ENCODE results near the gene UFD1. TPM values are rescaled to one million over a fixed set of nuclear protein-coding genes. Genes with fewer than 3 reads are reported as not detected.

The UFD1 gene
- total and polyA plus RNA-seq, 9 of the 15 experiments (the other 6 are each of a cell fraction or from before 2014, with no cell fraction given): 238 to 645 (median 363) TPM

DNA sequence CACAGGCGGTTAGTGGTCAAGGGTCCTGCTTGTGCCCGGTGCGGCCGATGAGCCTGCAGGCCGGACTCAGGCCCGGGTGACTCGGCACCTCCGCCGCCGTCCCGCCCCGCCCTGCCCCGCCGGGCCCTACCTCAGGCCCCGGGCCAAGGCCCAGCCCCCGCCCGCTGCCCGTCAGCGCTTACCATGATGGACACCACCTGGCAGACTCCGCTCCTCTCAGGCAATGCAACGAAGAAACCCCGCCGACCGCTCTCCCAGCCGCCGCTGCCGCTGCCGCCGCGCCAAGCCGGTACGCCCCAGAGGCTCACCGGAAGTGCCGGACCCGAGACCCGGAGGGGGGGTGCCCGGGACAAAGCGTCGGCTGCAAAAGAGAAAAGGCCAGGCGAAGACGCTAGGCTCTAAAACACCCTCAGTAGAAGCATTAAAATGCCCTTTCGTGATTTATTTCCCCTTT is at the start of gene UFD1 (continued):
- no peak for TF ChIP-seq JUNB (CRISPR knock-in tag; conservative IDR thresholded peaks at IDR 0.05)
- TF ChIP-seq CCAR2 (IDR thresholded peaks at IDR 0.05; ENCODE audit: low read depth, low read length): no peak
- TF ChIP-seq HMGN3 (IDR thresholded peaks at IDR 0.05; ENCODE audit: borderline replicate concordance, extremely low read depth, insufficient read length, low read depth, low read length): no peak
- TF ChIP-seq RB1 (IDR thresholded peaks at IDR 0.05; ENCODE audit: low read depth): no peak
- TF ChIP-seq, protein P1, sequence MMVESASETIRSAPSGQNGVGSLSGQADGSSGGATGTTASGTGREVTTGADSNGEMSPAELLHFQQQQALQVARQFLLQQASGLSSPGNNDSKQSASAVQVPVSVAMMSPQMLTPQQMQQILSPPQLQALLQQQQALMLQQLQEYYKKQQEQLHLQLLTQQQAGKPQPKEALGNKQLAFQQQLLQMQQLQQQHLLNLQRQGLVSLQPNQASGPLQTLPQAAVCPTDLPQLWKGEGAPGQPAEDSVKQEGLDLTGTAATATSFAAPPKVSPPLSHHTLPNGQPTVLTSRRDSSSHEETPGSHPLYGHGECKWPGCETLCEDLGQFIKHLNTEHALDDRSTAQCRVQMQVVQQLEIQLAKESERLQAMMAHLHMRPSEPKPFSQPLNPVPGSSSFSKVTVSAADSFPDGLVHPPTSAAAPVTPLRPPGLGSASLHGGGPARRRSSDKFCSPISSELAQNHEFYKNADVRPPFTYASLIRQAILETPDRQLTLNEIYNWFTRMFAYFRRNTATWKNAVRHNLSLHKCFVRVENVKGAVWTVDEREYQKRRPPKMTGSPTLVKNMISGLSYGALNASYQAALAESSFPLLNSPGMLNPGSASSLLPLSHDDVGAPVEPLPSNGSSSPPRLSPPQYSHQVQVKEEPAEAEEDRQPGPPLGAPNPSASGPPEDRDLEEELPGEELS (CRISPR knock-in tag; IDR thresholded peaks at IDR 0.05; ENCODE audit: borderline replicate concordance): no peak
- TF ChIP-seq PURB (CRISPR knock-in tag; IDR thresholded peaks at IDR 0.05; ENCODE audit: low read depth): no peak
- no peak for TF ChIP-seq DIDO1 (tag; IDR thresholded peaks at IDR 0.05; ENCODE audit: low read depth)
- TF ChIP-seq ZNF764 (CRISPR knock-in tag; IDR thresholded peaks at IDR 0.05; ENCODE audit: low read depth): peak; percentile 59
- no peak for TF ChIP-seq NFATC3 (IDR thresholded peaks at IDR 0.05)
- TF ChIP-seq POLR2A (conservative IDR thresholded peaks at IDR 0.05): no peak
- TF ChIP-seq NCOR1 (IDR thresholded peaks at IDR 0.05): no peak
- no peak for TF ChIP-seq NCOA4 (IDR thresholded peaks at IDR 0.05; ENCODE audit: partially characterized antibody)
- TF ChIP-seq, protein P2, sequence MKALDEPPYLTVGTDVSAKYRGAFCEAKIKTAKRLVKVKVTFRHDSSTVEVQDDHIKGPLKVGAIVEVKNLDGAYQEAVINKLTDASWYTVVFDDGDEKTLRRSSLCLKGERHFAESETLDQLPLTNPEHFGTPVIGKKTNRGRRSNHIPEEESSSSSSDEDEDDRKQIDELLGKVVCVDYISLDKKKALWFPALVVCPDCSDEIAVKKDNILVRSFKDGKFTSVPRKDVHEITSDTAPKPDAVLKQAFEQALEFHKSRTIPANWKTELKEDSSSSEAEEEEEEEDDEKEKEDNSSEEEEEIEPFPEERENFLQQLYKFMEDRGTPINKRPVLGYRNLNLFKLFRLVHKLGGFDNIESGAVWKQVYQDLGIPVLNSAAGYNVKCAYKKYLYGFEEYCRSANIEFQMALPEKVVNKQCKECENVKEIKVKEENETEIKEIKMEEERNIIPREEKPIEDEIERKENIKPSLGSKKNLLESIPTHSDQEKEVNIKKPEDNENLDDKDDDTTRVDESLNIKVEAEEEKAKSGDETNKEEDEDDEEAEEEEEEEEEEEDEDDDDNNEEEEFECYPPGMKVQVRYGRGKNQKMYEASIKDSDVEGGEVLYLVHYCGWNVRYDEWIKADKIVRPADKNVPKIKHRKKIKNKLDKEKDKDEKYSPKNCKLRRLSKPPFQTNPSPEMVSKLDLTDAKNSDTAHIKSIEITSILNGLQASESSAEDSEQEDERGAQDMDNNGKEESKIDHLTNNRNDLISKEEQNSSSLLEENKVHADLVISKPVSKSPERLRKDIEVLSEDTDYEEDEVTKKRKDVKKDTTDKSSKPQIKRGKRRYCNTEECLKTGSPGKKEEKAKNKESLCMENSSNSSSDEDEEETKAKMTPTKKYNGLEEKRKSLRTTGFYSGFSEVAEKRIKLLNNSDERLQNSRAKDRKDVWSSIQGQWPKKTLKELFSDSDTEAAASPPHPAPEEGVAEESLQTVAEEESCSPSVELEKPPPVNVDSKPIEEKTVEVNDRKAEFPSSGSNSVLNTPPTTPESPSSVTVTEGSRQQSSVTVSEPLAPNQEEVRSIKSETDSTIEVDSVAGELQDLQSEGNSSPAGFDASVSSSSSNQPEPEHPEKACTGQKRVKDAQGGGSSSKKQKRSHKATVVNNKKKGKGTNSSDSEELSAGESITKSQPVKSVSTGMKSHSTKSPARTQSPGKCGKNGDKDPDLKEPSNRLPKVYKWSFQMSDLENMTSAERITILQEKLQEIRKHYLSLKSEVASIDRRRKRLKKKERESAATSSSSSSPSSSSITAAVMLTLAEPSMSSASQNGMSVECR (CRISPR knock-in tag; IDR thresholded peaks at IDR 0.05): no peak
- no peak for TF ChIP-seq ZSCAN32 (CRISPR knock-in tag; IDR thresholded peaks at IDR 0.05)
- no peak for TF ChIP-seq CBX2 (IDR thresholded peaks at IDR 0.05; ENCODE audit: insufficient read depth, low read length, poor library complexity, severe bottlenecking)
- no peak for TF ChIP-seq LCOR (CRISPR knock-in tag; IDR thresholded peaks at IDR 0.05)
- no peak for TF ChIP-seq BMI1 (IDR thresholded peaks at IDR 0.05; ENCODE audit: low read length)
- no peak for TF ChIP-seq SOX6 (IDR thresholded peaks at IDR 0.05)
- TF ChIP-seq RBM14 (IDR thresholded peaks at IDR 0.05; ENCODE audit: borderline replicate concordance, insufficient read depth, low read depth, low read length): 0 out of 2 replicates have a peak, but pooled peaks have one; percentile 47
- TF ChIP-seq DDX20 (tag; IDR thresholded peaks at IDR 0.05; ENCODE audit: low read depth): no peak
- TF ChIP-seq, protein P3, sequence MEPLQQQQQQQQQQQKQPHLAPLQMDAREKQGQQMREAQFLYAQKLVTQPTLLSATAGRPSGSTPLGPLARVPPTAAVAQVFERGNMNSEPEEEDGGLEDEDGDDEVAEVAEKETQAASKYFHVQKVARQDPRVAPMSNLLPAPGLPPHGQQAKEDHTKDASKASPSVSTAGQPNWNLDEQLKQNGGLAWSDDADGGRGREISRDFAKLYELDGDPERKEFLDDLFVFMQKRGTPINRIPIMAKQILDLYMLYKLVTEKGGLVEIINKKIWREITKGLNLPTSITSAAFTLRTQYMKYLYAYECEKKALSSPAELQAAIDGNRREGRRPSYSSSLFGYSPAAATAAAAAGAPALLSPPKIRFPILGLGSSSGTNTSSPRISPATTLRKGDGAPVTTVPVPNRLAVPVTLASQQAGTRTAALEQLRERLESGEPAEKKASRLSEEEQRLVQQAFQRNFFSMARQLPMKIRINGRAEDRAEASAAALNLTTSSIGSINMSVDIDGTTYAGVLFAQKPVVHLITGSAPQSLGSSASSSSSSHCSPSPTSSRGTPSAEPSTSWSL (CRISPR knock-in tag; IDR thresholded peaks at IDR 0.05; ENCODE audit: borderline replicate concordance): no peak
- no peak for TF ChIP-seq SMARCC2 (IDR thresholded peaks at IDR 0.05; ENCODE audit: low read depth)
- TF ChIP-seq ZNF695 (CRISPR knock-in tag; IDR thresholded peaks at IDR 0.05): no peak
